Lower lobe of right lung (tissue), 2 donors: Measurements from ENCODE around the gene ACTL8. TPM values are rescaled to one million over a fixed set of nuclear protein-coding genes. Genes with fewer than 3 reads are reported as not detected.

Source experiments
- ATAC-seq, 2 donors: fragments of 200-7000 bp; cut with Tn5 transposase; one replicate each; pipeline ENCODE4 v1.9.1; 2020 to 2022; ENCODE audit warnings: mild to moderate bottlenecking in 2 of 2, moderate library complexity in 2 of 2
- DNase-seq: peaks from one replicate; pipeline ENCODE4 v3.0.0-alpha.2; 2020
- H3K27ac ChIP-seq: fragments of 200-600 bp; one replicate; pipeline ENCODE4 v1.8.0; 2022
- H3K27me3 ChIP-seq: fragments of 200-600 bp; one replicate; pipeline ENCODE4 v1.8.0; 2022; ENCODE audit warnings: low read depth
- H3K36me3 ChIP-seq: fragments of 200-600 bp; one replicate; pipeline ENCODE4 v1.8.0; 2022; ENCODE audit warnings: mild to moderate bottlenecking
- H3K4me1 ChIP-seq: fragments of 200-600 bp; one replicate; pipeline ENCODE4 v1.8.0; 2022
- H3K4me3 ChIP-seq: fragments of 200-600 bp; one replicate; pipeline ENCODE4 v1.8.0; 2022; ENCODE audit warnings: mild to moderate bottlenecking
- H3K9me3 ChIP-seq: fragments of 200-600 bp; one replicate; pipeline ENCODE4 v1.8.0; 2022
- intact Hi-C: fragments of 100-400 bp; cut with DNase I; formaldehyde crosslinking; loops from one replicate; pipeline ENCODE4 v1.11.0; 2022
- total RNA-seq: library from RNA; stranded (reverse); fragmentation: NEBNext Ultra II Directional; extraction: Animal tissue kit (Norgen Biotek cat#: 25700); gene quantifications from one replicate; pipeline ENCODE4 v1.2.1, GENCODE V29; 2021
- TF ChIP-seq, protein P1 (sequence below): fragments of 200-600 bp; IDR thresholded peaks from one replicate; pipeline ENCODE4 v1.8.0; 2022; ENCODE audit warnings: antibody characterized with exemption, mild to moderate bottlenecking
- donor health status: DM: no; HTN: yes; CAD: no; lungs with severe emphysema.

The ACTL8 gene
- total RNA-seq, 1 donor from 2014 or later = not detected

DNA sequence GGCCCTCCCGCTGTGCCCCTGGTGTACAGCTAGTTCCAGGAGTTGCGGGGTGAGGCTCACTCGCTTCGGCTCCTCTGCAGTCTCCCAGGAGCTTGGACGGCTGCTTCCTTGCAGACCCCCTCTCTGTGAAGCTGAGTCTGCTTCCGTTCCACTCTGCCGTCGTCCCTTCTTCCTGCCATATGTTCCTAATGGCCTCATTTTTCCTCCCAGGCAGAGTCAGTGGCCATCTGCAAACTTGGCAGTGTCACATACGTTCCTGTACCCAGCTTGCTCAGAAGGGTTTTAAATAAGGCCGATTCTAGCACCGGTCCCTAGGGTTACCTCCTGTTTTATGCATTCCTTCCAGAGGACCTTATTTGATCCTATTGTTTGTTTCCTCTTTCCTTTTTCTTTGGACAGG, 21.3 kb downstream of the ACTL8 start:
- Histone ChIP-seq H3K27me3 (peaks cover 9% of the 10 kb centered on the region), H3K9me3 (no peaks in the 10 kb centered on the region), H3K4me1 (no peaks in the 10 kb centered on the region), H3K27ac (no peak overlapping the region), H3K36me3 (no peaks in the 10 kb centered on the region), H3K4me3 (no peak overlapping the region)
- TF ChIP-seq, protein P1, sequence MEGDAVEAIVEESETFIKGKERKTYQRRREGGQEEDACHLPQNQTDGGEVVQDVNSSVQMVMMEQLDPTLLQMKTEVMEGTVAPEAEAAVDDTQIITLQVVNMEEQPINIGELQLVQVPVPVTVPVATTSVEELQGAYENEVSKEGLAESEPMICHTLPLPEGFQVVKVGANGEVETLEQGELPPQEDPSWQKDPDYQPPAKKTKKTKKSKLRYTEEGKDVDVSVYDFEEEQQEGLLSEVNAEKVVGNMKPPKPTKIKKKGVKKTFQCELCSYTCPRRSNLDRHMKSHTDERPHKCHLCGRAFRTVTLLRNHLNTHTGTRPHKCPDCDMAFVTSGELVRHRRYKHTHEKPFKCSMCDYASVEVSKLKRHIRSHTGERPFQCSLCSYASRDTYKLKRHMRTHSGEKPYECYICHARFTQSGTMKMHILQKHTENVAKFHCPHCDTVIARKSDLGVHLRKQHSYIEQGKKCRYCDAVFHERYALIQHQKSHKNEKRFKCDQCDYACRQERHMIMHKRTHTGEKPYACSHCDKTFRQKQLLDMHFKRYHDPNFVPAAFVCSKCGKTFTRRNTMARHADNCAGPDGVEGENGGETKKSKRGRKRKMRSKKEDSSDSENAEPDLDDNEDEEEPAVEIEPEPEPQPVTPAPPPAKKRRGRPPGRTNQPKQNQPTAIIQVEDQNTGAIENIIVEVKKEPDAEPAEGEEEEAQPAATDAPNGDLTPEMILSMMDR = no peak
- intact Hi-C loops = no loop called here
- no peak for DNase-seq
- ATAC-seq = no peak

DNA sequence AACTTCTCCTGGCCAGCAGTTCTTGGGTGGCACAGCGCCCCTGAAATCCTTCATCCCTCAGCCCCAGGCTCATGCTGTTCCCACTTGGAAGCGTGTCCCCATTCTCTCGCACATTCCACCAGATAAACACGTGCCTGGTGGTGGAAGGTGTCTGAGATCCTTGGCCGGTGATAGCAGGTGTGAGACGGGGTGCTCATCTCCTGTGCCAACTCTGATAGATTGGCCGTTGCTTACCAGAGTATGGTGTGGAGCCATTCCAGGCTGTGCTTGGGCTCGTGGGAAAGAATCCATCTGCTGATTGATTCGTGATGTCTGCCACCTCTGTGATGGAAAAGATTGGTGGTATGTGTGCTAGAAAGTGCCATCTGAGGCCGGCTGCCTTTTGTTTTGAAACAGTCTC, 22.2 kb downstream of the ACTL8 start:
- Histone ChIP-seq H3K36me3 (no peaks in the 10 kb centered on the region), H3K9me3 (no peaks in the 10 kb centered on the region), H3K4me1 (no peaks in the 10 kb centered on the region), H3K27me3 (peaks cover 9% of the 10 kb centered on the region), H3K4me3 (no peak overlapping the region), H3K27ac (no peak overlapping the region)
- ATAC-seq (no peak), DNase-seq (no peak)
- TF ChIP-seq, protein P1 = no peak
- intact Hi-C loops = no loop called here

DNA sequence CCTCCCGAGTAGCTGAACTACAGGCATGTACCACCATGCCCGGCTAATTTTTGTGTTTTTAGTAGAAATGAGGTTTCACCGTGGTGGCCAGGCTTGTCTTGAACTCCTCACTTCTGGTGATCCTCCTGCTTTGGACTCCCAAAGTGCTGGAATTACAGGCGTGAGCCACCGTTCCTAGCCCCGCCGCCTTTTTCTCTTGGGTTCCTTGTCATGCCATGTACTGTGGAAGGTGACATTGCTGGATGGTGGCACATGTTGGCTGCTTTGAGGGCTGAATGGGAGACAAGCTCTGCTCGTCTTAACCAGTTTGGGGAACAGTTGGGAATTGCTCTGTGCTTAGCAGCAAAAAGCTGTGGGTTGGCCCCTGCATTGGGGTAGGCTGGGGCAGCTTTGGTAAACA, 22.7 kb downstream of the ACTL8 start:
- TF ChIP-seq, protein P1 = no peak
- Histone ChIP-seq H3K27ac (no peak overlapping the region), H3K27me3 (peaks cover 9% of the 10 kb centered on the region), H3K4me3 (no peak overlapping the region), H3K36me3 (no peaks in the 10 kb centered on the region), H3K4me1 (no peaks in the 10 kb centered on the region), H3K9me3 (no peaks in the 10 kb centered on the region)
- ATAC-seq = no peak
- intact Hi-C loops = no loop called here
- no peak for DNase-seq

DNA sequence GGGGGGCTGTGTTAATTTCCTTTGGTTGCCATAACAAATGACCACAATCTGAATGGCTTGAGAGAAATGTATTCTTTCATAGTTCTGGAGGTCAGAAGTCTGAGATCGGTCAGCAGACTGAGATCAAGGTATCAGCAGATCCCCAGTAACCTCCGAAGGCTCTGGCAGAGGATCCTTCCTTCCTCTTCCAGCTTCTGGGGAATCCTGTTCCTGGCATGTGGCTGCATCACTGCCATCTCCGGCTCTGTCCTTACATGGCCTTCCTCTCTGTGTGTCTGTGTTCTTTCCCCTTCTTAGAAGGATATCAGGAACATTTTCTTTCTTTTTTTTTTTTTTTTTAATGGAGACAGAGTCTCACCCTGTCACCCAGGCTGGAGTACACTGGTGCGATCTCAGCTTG, 25.8 kb downstream of the ACTL8 start:
- no peak for DNase-seq

DNA sequence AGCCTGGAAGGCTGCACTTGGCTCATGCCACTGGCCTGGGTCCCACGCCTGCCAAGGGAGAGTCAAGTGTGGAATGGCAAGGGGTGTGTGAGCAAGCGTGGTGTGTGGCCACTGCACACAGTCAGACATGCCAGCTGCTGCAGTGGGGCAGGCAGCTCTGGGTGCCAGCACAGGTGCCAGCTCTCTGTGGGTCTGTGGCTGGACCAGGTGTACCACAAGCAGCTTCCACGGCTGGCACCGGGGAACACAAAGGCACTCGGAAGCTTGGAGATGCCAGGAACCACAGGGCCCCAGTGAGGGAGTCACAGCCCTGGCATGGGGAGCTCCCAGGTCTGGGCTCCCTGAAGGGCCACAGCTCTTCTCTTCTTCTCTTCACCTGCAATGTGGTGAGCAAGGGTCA, 34.8 kb downstream of the ACTL8 start:
- Histone ChIP-seq H3K9me3 (no peaks in the 10 kb centered on the region), H3K4me1 (no peaks in the 10 kb centered on the region), H3K27me3 (peaks cover 3% of the 10 kb centered on the region), H3K4me3 (no peak overlapping the region), H3K36me3 (no peaks in the 10 kb centered on the region), H3K27ac (no peak overlapping the region)
- ATAC-seq (no peak), DNase-seq (no peak)
- intact Hi-C loops = no loop called here
- TF ChIP-seq, protein P1 = no peak

More for the DNA sequence above, 25.8 kb downstream of the ACTL8 start:
- Histone ChIP-seq H3K9me3 (no peaks in the 10 kb centered on the region), H3K4me1 (no peaks in the 10 kb centered on the region), H3K36me3 (no peaks in the 10 kb centered on the region), H3K27ac (no peak overlapping the region), H3K4me3 (no peak overlapping the region), H3K27me3 (peaks cover 7% of the 10 kb centered on the region)
- no peak for ATAC-seq
- TF ChIP-seq, protein P1 = no peak
- intact Hi-C loops = no loop called here
